Measurements from ENCODE around the gene CD276.
"Not testable (repeated sequence)": the region's sequence is repeated elsewhere in the genome, so short reads cannot be mapped to it uniquely, and the experiment has no call there.

Gene CD276

GRCh38 chr15:73714695-73715301 is 30.6 kb downstream of the CD276 start:
- DNase-seq = no peak

GRCh38 chr15:73715417-73715816 is 31.2 kb downstream of the CD276 start:
- no peak for DNase-seq

GRCh38 chr15:73716417-73716816 is 32.2 kb downstream of the CD276 start:
- no peak for DNase-seq

GRCh38 chr15:73717206-73717605 is 33.0 kb downstream of the CD276 start:
- DNase-seq = no peak

GRCh38 chr15:73717802-73718201 is 33.6 kb downstream of the CD276 start:
- no peak for DNase-seq

- DNase-seq = no peak
Measured at GRCh38 chr15:73718694-73719093, 34.5 kb downstream of the CD276 start.

GRCh38 chr15:73722425-73722824 is 38.2 kb downstream of the CD276 start:
- no peak for DNase-seq

GRCh38 chr15:73723191-73723590 is 39.0 kb downstream of the CD276 start:
- DNase-seq = no peak

- no peak for DNase-seq
Measured at GRCh38 chr15:73724212-73724611, 40.0 kb downstream of the CD276 start.

- DNase-seq = no peak
Measured at GRCh38 chr15:73727330-73727976, 43.3 kb downstream of the CD276 start.

- DNase-seq = not testable (repeated sequence)
Measured at GRCh38 chr15:73732051-73732450, 47.9 kb downstream of the CD276 start.

GRCh38 chr15:73732930-73733329 is 48.7 kb downstream of the CD276 start:
- no peak for DNase-seq

GRCh38 chr15:73737535-73737934 is 53.4 kb downstream of the CD276 start:
- no peak for DNase-seq

GRCh38 chr15:73740152-73741048 is 56.2 kb downstream of the CD276 start:
- no peak for DNase-seq

GRCh38 chr15:73741321-73741836 is 57.2 kb downstream of the CD276 start:
- DNase-seq = no peak

GRCh38 chr15:73744293-73744692 is 60.1 kb downstream of the CD276 start:
- no peak for DNase-seq

GRCh38 chr15:73745073-73745472 is 60.9 kb downstream of the CD276 start:
- no peak for DNase-seq

- no peak for DNase-seq
Measured at GRCh38 chr15:73746261-73746660, 62.1 kb downstream of the CD276 start.

- no peak for DNase-seq
Measured at GRCh38 chr15:73746883-73747282, 62.7 kb downstream of the CD276 start.

- no peak for DNase-seq
Measured at GRCh38 chr15:73747847-73748590, 63.8 kb downstream of the CD276 start.

GRCh38 chr15:73748730-73749129 is 64.5 kb downstream of the CD276 start:
- no peak for DNase-seq

- no peak for DNase-seq
Measured at GRCh38 chr15:73749533-73749932, 65.3 kb downstream of the CD276 start.

- no peak for DNase-seq
Measured at GRCh38 chr15:73749971-73750370, 65.8 kb downstream of the CD276 start.

Data from cortex of kidney (tissue), 1 donor.